WI38 (cell line): Measurements from ENCODE around the gene MYLK.

ENCODE experiments used
- H3K4me3 ChIP-seq: 2 replicates; pipeline ENCODE4 v1.5.1; 2011; ENCODE audit warnings: low read depth, mild to moderate bottlenecking, control low read depth, low read length
- TF ChIP-seq, protein P1 (sequence below): IDR thresholded peaks from 2 replicates; pipeline ENCODE4 v1.5.1; 2012; ENCODE audit warnings: low read depth, mild to moderate bottlenecking, control low read depth, low read length

Gene MYLK

DNA sequence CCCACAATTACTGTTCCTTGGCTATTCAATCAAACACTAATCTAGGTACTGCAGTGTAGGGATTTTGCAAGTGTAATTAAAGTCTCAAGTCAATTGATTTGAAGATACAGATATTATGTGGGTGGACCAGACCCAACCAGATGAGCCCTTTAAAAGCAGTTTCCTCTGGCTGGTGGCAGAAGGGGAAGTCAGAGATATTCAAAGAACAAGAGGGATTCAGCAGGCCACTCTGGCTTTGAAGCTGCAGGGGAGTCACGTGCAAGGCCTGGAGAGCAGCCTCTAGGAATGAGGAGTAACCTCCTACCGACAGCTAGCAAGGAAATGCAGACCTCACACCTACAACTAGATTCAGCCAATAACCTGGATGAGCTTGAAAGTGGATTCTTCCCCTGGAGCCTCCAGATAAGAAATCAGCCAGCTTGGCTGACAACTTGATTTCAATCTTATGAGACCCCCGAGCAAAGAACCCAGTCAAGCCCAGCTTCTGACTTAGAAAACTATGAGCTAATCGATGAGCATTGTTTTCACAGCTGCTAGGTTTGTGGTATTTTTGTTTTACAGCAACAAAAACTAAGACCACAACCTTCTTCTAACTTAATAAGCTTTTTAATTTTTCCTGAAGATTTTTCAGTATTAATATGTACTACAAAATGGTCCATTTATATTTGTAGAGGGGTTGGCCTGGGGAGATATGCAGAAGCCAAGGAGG is 312.7 kb downstream of the MYLK start:
- H3K4me3 ChIP-seq, result no peak overlapping the region
- TF ChIP-seq, protein P1, sequence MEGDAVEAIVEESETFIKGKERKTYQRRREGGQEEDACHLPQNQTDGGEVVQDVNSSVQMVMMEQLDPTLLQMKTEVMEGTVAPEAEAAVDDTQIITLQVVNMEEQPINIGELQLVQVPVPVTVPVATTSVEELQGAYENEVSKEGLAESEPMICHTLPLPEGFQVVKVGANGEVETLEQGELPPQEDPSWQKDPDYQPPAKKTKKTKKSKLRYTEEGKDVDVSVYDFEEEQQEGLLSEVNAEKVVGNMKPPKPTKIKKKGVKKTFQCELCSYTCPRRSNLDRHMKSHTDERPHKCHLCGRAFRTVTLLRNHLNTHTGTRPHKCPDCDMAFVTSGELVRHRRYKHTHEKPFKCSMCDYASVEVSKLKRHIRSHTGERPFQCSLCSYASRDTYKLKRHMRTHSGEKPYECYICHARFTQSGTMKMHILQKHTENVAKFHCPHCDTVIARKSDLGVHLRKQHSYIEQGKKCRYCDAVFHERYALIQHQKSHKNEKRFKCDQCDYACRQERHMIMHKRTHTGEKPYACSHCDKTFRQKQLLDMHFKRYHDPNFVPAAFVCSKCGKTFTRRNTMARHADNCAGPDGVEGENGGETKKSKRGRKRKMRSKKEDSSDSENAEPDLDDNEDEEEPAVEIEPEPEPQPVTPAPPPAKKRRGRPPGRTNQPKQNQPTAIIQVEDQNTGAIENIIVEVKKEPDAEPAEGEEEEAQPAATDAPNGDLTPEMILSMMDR, result no peak

DNA sequence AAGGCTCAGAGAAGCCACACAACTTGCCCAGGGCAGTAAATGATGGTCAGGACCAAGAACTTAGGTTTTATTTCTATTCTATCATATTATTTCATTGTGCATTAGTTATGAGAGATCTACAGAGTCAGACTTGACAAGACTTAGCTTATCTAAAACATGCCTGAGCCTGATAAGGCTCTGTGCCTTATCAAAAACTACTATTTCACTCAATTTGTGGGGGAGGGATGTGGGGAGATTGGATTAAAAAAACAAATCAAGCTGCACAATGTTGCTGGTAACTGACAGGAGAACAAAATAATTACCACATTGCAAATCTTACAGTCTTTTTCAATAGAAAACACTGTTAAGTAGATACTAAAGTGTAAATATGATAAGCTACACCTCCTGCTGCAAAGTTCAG is 315.3 kb downstream of the MYLK start:
- H3K4me3 ChIP-seq, result no peak overlapping the region
- TF ChIP-seq, protein P1, result no peak

DNA sequence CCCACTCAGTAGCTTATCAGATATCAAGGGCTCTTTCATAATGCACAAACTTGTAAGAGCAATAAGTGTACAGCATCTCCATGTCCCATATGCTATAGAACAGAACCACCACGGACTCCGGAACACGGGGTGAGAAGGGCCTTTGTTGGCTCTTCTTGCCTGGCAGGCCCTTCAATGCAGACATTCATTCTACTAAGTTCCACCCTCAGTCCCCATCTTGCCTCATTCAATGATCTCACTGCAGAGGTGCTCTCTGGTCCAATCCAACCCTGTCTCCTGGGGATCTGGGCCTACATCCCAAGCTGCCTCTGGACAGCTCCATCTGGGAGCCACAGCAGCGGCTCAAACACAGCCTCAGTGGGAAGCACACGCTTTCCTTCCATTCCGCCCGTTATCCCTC is 316.1 kb downstream of the MYLK start:
- TF ChIP-seq, protein P1, result no peak

DNA sequence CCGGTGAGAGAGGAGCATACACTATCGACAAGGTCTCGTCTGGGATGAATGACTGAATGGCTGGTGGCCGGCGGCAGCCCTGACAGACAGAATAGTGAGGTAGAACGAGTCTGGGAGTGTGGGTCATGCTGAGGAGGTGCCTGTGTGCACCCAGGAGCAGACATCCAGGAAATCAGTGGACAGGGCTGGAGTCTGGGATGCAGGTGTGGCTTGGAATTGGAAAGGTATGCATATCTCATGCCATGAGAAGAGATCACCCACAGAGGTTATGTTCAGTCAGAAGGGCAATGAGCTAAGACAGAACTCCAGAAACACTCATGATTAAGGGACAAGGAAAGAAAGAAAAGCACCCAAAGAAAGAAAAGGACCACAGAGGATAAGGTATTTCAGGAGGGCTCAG is 320.1 kb downstream of the MYLK start:
- TF ChIP-seq, protein P1, result no peak

More for the DNA sequence above, 316.1 kb downstream of the MYLK start:
- no peak overlapping the region for H3K4me3 ChIP-seq

DNA sequence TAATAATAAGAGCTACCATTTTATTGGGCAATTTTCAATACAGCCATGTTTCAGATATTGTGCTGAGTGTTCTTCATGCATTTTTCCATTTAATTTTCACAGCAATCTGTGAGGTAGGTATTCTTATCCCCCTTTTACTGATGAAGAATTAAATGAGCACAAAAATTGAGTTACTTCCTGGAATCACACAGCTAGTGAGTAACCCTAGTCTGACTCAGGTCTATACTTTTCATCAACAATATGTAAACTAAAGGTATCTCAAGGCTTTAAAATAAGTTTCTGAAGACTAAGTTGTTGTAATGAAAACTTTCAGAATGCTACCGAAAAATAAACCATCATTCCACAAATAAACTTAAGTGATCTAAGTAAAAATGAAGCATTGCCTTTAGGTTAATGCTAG is 321.6 kb downstream of the MYLK start:
- H3K4me3 ChIP-seq, result no peak overlapping the region
- TF ChIP-seq, protein P1, result no peak

More for the DNA sequence above, 320.1 kb downstream of the MYLK start:
- no peak overlapping the region for H3K4me3 ChIP-seq

DNA sequence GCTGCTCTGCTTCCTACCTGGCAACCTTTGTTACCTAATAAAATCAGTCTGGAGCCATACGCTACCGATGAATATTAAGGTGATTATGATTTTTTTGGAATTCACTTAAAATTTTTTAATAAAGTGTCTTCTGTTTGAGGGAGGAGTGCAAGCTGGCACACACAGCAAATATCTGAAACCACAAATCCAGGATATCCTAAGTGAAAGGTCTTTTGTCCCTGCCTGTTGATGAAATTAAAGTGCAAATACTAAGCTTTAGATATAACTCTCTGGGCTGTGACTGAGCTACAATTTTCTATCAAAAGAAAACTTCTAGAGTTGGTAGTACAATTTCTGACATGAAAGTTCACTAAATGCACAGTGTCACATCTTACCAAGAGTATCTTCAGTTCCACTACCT is 322.9 kb downstream of the MYLK start:
- H3K4me3 ChIP-seq, result no peak overlapping the region
- TF ChIP-seq, protein P1, result no peak
